Keratinocyte (primary cell): ENCODE measurements around the gene MALRD1. TPM values are rescaled to one million over a fixed set of nuclear protein-coding genes. Genes with fewer than 3 reads are reported as not detected.

Source experiments
- DNase-seq: peaks from one replicate; pipeline ENCODE4 v3.0.0-alpha.2; 2011; ENCODE audit warnings: low read depth, missing footprints, low spot score
- FAIRE-seq: peaks from 2 replicates; lab custom pipeline; 2011; peaks lifted over from hg19 to GRCh38; lab: Jason Lieb, UNC
- H2AFZ ChIP-seq: 2 replicates; pipeline ENCODE4 v1.6.0; 2012; ENCODE audit warnings: low read length, control low read depth, inconsistent platforms; ENCODE audit not compliant: control insufficient read depth
- H3K27ac ChIP-seq: 2 replicates; pipeline ENCODE4 v1.5.1; 2011; ENCODE audit warnings: low read length; ENCODE audit not compliant: control insufficient read depth, insufficient read depth
- H3K27me3 ChIP-seq: 3 replicates; pipeline ENCODE4 v1.6.0; 2011; ENCODE audit warnings: low read length; ENCODE audit not compliant: control insufficient read depth, insufficient read depth; ENCODE audit errors: extremely low read depth
- H3K36me3 ChIP-seq, 2 experiments: 2 replicates in 1 of 2; 3 replicates in 1 of 2; pipeline ENCODE4 v1.5.1; 2011; ENCODE audit warnings: low read length in 2 of 2, mild to moderate bottlenecking in 1 of 2; ENCODE audit not compliant: control insufficient read depth in 2 of 2, insufficient read depth in 2 of 2; ENCODE audit errors: extremely low read depth in 1 of 2
- H3K4me1 ChIP-seq: 3 replicates; pipeline ENCODE4 v1.5.1; 2011; ENCODE audit warnings: low read length; ENCODE audit not compliant: control insufficient read depth, insufficient read depth; ENCODE audit errors: extremely low read depth
- H3K4me2 ChIP-seq: 3 replicates; pipeline ENCODE4 v1.6.0; 2011; ENCODE audit warnings: low read depth, low read length; ENCODE audit not compliant: control insufficient read depth, insufficient read depth; ENCODE audit errors: extremely low read depth
- H3K4me3 ChIP-seq, 3 experiments: fragments of 200-600 bp in 1 of 3; sonication (generic) in 1 of 3; 2 replicates in 2 of 3; 3 replicates in 1 of 3; pipeline ENCODE4 v1.5.1; 2011 to 2016; ENCODE audit warnings: low read length in 3 of 3, mild to moderate bottlenecking in 3 of 3, control low read depth in 2 of 3, inconsistent platforms in 1 of 3, low read depth in 1 of 3, mixed read lengths in 1 of 3, mixed run types in 1 of 3, moderate library complexity in 1 of 3; ENCODE audit not compliant: control insufficient read depth in 2 of 3, insufficient read depth in 2 of 3; ENCODE audit errors: extremely low read depth in 1 of 3
- H3K79me2 ChIP-seq: 2 replicates; pipeline ENCODE4 v1.6.0; 2012; ENCODE audit warnings: low read length; ENCODE audit not compliant: control insufficient read depth, insufficient read depth
- H3K9ac ChIP-seq: 3 replicates; pipeline ENCODE4 v1.6.0; 2011; ENCODE audit warnings: low read length; ENCODE audit not compliant: control insufficient read depth, insufficient read depth; ENCODE audit errors: extremely low read depth
- H3K9me1 ChIP-seq: 3 replicates; pipeline ENCODE4 v1.6.0; 2011; ENCODE audit warnings: low read length; ENCODE audit not compliant: control insufficient read depth, insufficient read depth; ENCODE audit errors: extremely low read depth
- H3K9me3 ChIP-seq: 2 replicates; pipeline ENCODE4 v1.5.1; 2012; ENCODE audit warnings: low read depth, low read length; ENCODE audit not compliant: control insufficient read depth
- H4K20me1 ChIP-seq: 3 replicates; pipeline ENCODE4 v1.6.0; 2011; ENCODE audit warnings: low read length; ENCODE audit not compliant: control insufficient read depth, insufficient read depth; ENCODE audit errors: extremely low read depth
- EZH2 ChIP-seq: IDR thresholded peaks from one replicate; pipeline ENCODE4 v1.6.1; 2012; ENCODE audit warnings: inconsistent platforms, mild to moderate bottlenecking, low read length, moderate library complexity
- dilution Hi-C: fragments of 300-500 bp; cut with MboI; formaldehyde crosslinking; loops from one replicate; pipeline ENCODE4 v1.7.0; 2020; ENCODE audit warnings: low sequenced_read_pairs; ENCODE audit not compliant: extremely low pct_ligation_motif_present
- polyA plus RNA-seq, 5 experiments: library from polyadenylated mRNA; depleted of rRNA in 3 of 5; stranded (reverse) in 3 of 5; stranded (forward) in 1 of 5; unstranded in 1 of 5; fragments of >200 nt; gene quantifications; 1 replicate in 1 of 5; 2 replicates in 3 of 5; 3 replicates in 1 of 5; pipeline versions ENCODE4 v1.2.1 to v1.2.3, GENCODE V29; 2011 to 2012; ENCODE audit warnings: missing spikeins in 2 of 5, low read depth in 1 of 5, low replicate concordance in 1 of 5
- TF ChIP-seq, protein P1 (sequence below), 3 experiments: IDR thresholded peaks in 1 of 3; conservative IDR thresholded peaks in 1 of 3; optimal IDR thresholded peaks in 1 of 3; 2 replicates in 2 of 3; 3 replicates in 1 of 3; pipeline versions ENCODE3 to v1.5.1; 2011; ENCODE audit warnings: low read length in 3 of 3, mild to moderate bottlenecking in 3 of 3, moderate library complexity in 2 of 3, control low read depth in 1 of 3, inconsistent platforms in 1 of 3; ENCODE audit not compliant: insufficient read depth in 2 of 3; ENCODE audit errors: extremely low read depth in 1 of 3

Gene MALRD1
- polyA plus RNA-seq, 1 donor (not counting 4 experiments of a cell fraction or from before 2014, with no cell fraction given), result not detected

DNA sequence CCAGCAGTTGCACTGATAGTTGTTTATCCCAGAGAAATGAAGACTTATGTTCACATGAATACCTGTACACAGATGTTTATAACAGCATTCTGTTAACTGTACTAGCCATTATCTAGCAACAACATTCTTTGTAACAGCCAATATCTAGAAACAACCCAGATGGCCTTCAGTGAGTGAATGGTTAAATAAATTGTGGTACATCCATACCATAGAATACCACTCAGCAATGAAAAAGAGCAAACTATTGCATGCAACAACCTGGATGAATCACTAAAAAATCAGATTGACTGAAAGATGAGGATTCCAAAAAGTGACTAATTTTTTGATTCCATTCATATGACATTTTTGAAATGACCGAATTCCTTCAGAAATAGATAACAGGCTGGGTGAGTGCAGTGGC is 360.3 kb downstream of the MALRD1 start:
- Histone ChIP-seq H3K27ac (no peak overlapping the region), H3K4me3 (no peak overlapping the region), H3K9ac (no peak overlapping the region), H3K9me1 (no peaks in the 10 kb centered on the region), H3K27me3 (no peaks in the 10 kb centered on the region), H3K4me2 (no peak overlapping the region), H3K79me2 (no peaks in the 10 kb centered on the region), H3K36me3 (no peaks in the 10 kb centered on the region), H3K4me1 (no peaks in the 10 kb centered on the region), H3K9me3 (no peaks in the 10 kb centered on the region), H4K20me1 (no peaks in the 10 kb centered on the region), H2AFZ (no peak overlapping the region)
- FAIRE-seq (no peak), DNase-seq (no peak)
- dilution Hi-C loops, result no loop called here
- TF ChIP-seq, protein P1, sequence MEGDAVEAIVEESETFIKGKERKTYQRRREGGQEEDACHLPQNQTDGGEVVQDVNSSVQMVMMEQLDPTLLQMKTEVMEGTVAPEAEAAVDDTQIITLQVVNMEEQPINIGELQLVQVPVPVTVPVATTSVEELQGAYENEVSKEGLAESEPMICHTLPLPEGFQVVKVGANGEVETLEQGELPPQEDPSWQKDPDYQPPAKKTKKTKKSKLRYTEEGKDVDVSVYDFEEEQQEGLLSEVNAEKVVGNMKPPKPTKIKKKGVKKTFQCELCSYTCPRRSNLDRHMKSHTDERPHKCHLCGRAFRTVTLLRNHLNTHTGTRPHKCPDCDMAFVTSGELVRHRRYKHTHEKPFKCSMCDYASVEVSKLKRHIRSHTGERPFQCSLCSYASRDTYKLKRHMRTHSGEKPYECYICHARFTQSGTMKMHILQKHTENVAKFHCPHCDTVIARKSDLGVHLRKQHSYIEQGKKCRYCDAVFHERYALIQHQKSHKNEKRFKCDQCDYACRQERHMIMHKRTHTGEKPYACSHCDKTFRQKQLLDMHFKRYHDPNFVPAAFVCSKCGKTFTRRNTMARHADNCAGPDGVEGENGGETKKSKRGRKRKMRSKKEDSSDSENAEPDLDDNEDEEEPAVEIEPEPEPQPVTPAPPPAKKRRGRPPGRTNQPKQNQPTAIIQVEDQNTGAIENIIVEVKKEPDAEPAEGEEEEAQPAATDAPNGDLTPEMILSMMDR (optimal IDR thresholded peaks at IDR 0.05 in 1 of 3, IDR thresholded peaks at IDR 0.05 in 1 of 3, conservative IDR thresholded peaks at IDR 0.05 in 1 of 3; ENCODE audit: extremely low read depth in 1 of 3, insufficient read depth in 2 of 3, low read length in 3 of 3), result no peak
- TF ChIP-seq EZH2, result no peak

DNA sequence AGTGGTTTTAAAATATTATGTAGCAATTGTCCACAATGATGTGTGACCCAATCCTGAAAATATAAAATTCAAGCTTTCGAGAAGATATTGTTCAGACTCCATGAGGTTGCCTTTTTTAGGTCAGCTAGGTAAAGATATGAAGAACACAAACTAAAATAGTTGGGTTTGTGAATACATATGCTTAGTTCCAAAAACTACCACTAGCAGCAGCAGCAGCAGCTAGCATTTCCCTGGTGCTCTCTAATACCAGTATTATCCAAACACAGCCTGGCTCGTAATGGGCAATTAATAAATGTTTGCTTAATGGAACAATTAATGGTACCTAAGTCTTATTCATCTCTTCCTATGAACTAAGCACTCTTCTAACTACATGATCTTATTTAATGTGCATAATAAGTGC is 362.5 kb downstream of the MALRD1 start:
- Histone ChIP-seq H3K4me1 (no peaks in the 10 kb centered on the region), H3K4me2 (no peak overlapping the region), H3K4me3 (no peak overlapping the region), H3K9ac (no peak overlapping the region), H3K27me3 (no peaks in the 10 kb centered on the region), H3K27ac (no peak overlapping the region), H3K9me1 (no peaks in the 10 kb centered on the region), H4K20me1 (no peaks in the 10 kb centered on the region), H2AFZ (no peak overlapping the region), H3K9me3 (no peaks in the 10 kb centered on the region), H3K36me3 (no peaks in the 10 kb centered on the region), H3K79me2 (no peaks in the 10 kb centered on the region)
- no peak for TF ChIP-seq EZH2
- TF ChIP-seq, protein P1 (optimal IDR thresholded peaks at IDR 0.05 in 1 of 3, IDR thresholded peaks at IDR 0.05 in 1 of 3, conservative IDR thresholded peaks at IDR 0.05 in 1 of 3; ENCODE audit: extremely low read depth in 1 of 3, insufficient read depth in 2 of 3, low read length in 3 of 3), result peak in 1 of 3 experiments; percentile 18
- dilution Hi-C loops, result no loop called here
- DNase-seq (no peak), FAIRE-seq (no peak)
